GM15510 (cell line): ENCODE data around the gene ARTN.

Source experiments
- POLR2A ChIP-seq: IDR thresholded peaks from 3 replicates; pipeline ENCODE4 v1.6.1; 2011; ENCODE audit warnings: borderline replicate concordance; ENCODE audit not compliant: insufficient read length; ENCODE audit errors: extremely low read depth

Gene ARTN

DNA sequence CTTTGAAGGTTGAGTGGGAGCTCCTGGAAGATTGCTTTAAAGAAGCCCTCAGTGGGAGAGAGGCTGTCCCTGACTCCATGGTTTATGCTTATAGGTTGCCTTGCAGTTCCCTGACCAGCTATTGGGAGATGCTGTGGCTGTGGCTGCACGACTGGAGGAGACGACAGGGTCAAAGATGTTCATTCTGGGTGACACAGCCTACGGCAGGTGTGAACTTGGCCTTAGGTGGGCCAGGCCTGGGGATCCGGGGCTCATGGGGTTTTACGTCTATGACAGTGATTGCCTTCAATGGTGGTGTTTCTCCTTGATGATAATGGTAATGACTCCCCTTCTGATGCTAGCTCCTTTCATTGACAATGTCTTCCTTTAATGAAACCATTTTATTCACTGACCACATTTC lies 36.9 kb downstream of the ARTN start:
- TF ChIP-seq POLR2A = no peak

DNA sequence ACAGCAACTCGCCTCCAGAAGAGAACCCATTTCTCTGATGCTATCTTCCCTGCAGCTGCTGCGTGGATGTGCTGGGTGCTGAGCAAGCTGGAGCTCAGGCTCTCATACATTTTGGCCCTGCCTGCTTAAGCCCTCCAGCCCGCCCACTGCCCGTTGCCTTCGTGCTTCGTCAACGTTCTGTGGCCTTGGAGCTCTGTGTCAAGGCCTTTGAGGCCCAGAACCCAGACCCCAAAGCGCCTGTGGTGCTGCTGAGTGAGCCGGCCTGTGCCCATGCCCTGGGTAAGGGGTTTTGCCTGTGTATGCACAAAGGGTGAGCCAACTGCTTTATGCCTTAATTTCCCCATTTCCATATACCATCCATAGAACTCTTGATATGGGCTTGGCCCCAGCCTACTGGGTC lies 37.3 kb downstream of the ARTN start:
- TF ChIP-seq POLR2A = no peak

DNA sequence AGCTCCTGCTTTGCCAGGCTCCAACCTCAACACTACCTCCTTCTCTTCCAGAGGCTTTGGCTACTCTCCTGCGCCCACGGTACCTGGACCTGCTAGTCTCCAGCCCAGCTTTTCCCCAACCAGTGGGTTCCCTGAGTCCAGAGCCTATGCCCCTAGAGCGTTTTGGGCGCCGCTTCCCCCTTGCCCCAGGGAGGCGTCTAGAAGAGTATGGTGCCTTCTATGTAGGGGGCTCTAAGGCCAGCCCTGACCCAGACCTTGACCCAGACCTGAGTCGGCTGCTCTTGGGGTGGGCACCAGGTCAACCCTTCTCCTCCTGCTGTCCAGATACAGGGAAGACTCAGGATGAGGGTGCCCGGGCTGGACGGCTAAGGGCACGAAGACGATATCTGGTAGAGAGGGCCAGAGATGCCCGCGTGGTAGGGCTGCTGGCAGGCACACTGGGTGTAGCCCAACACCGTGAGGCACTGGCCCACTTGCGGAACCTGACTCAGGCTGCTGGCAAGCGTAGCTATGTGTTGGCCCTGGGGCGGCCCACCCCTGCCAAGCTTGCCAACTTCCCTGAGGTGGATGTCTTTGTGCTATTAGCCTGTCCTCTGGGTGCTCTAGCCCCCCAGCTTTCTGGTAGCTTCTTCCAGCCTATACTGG lies 37.9 kb downstream of the ARTN start:
- TF ChIP-seq POLR2A = no peak

DNA sequence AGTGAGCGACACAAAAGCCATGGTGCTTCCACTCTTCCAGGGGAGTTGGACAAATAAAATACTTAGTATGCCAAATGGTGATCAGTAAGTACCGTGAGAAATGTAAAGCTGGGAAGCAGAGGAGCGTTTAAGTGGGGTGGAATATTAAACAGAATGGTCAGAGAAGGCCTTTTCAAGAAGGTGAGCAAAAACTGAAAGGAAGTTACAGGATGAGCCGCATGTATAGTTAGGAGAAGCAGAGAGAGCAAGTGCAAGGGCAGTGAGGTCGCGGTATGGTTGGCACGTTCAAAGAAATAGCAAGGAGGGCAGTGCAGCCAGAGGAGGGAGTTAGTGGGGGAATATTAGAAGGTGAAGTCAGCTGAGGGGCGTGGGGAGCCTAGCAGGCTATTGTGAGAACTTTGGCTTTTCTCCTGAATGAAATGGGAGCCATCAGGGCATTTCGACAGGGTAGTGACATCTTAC lies 40.4 kb downstream of the ARTN start:
- no peak for TF ChIP-seq POLR2A

DNA sequence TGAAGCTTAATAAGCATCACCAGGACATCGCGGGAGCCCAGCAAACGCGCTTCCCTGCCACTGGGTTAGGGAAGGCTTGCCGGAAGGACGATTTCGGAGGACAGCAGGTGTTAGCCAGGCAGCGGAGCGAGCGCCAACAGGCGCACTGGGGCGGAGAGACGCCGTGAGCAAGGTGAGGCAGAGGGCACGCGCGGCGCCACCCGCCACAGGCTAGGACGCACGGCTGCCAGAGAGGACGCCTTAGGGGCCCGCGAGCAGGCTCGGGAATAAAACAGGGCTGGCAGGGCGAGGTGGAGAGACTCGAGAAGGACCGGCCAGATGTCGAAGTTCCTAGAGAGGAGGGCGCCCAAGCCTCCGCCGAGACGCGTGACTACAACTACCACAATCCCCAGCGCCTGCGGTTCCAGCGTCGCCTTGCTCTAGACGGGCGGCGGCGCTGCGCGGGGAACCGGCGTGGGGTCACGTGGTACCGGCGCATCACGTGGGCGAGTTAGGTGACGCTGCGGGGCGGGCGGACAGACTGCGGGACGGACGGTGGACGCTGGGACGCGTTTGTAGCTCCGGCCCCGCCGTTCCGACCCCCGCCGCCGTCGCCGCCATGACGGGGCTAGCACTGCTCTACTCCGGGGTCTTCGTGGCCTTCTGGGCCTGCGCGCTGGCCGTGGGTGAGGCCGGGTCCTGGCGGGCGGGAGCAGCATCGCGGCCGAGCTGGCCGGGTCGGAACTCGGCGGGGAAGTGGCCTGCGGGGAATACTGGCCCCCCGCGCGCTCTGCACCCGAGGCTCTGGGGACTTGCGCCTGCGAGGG lies 41.0 kb downstream of the ARTN start, which contains the start of gene ATP6V0B:
Gene ATP6V0B (plus strand): TSS at position 518 of the 806 bp plus-strand sequence. CDS start 81 bp downstream, at position 599.
- TF ChIP-seq POLR2A = peak; percentile 87

DNA sequence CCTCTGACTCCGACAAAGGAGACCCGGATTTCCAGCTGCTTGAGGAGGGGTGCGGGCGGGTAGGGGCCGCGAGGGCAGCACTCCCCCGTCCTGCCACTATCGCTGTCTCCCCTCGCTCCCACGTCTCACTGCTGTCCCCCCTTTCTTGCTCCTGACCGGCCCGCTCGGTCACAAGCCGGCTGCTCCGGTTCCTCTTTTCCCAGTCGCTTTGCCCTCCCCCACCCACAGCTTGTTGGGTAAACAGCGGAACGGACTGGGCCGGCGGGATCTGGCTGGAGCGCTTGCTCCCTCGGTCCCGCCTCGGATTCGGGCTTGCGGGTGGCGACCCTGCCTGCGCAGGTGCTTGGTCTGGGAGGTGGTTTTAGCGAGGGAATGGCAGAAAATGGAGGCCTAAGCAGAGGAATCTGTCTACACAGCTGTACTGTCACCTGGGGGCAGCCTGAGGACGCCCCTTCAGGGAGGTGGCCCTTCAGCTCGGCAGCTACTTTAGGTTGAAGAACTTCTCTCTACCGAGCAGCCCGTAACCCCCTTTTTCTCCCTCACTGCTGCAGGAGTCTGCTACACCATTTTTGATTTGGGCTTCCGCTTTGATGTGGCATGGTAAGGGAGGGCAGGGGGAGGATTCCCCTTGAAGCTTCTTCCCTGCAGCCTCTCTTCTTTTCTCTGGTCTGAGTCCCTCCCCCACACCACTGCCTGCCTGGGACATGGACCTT lies 41.8 kb downstream of the ARTN start:
- TF ChIP-seq POLR2A = no peak

DNA sequence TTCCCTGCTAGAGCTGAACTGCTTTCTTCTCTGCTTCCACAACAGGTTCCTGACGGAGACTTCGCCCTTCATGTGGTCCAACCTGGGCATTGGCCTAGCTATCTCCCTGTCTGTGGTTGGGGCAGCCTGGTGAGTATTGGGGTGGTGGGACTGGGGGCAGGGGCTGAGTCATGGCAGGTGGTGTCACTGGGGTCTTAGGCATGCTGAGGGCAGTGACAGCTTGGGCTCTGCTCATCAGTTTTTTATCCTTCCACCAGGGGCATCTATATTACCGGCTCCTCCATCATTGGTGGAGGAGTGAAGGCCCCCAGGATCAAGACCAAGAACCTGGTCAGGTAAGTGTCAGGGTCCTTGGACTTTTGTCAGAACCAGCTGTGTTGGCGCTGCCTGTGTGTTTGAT lies 42.4 kb downstream of the ARTN start:
- no peak for TF ChIP-seq POLR2A

DNA sequence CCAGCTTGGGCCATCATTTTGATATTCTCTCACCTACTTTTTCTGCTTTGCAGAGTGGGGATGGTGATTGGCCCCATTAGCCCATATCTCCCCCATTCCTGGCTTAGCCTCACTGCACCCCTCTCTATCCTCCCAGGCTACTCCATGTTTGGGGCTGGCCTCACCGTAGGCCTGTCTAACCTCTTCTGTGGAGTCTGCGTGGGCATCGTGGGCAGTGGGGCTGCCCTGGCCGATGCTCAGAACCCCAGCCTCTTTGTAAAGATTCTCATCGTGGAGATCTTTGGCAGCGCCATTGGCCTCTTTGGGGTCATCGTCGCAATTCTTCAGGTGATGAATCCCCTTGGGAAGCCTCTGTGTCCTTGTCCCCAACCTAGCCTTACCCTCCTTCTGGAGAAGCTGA lies 43.3 kb downstream of the ARTN start:
- TF ChIP-seq POLR2A = no peak

DNA sequence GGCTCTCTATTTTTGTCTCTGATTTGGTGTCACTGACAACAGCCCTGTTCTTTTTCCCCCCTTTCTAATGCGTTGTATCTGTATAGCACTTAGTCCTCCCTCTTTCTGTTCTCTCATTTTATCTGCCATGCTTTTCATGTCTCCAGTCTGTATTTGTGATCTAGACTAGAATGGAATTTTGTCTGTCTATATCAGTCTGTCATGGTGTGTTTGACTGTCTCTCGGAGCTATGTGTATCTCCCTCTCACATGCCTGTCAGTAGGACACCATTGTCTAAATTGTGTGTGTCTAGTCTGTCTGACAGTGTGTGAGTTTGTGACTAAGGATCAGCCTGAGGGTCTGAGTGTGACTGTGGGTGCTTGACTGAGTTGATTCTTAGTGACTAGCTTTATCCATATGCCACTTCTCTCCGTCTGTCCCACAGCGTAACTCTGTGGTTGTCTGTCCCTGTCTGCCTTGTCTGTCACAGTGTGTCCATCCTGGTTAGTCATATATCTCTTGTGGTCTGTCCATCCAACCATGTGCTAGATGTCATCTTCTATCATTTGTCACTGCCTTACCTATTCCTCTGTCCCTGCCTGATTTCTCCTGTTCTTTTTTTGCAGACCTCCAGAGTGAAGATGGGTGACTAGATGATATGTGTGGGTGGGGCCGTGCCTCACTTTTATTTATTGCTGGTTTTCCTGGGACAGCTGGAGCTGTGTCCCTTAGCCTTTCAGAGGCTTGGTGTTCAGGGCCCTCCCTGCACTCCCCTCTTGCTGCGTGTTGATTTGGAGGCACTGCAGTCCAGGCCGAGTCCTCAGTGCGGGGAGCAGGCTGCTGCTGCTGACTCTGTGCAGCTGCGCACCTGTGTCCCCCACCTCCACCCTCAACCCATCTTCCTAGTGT lies 44.0 kb downstream of the ARTN start:
- no peak for TF ChIP-seq POLR2A

DNA sequence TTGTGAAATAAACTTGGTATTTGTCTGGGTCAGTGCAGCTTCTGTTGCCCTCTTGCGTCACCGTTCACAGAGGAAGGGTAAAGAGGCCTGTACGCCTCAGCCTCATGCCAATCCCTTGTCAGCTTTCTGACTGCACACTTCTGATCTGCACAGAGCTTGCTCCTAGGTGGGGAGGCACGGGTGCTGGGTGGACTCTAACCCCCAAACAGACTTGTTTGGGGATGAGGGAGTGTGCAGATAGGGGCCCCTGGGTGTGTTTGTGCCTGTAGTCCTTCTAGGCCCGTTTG lies 44.6 kb downstream of the ARTN start:
- TF ChIP-seq POLR2A = no peak

DNA sequence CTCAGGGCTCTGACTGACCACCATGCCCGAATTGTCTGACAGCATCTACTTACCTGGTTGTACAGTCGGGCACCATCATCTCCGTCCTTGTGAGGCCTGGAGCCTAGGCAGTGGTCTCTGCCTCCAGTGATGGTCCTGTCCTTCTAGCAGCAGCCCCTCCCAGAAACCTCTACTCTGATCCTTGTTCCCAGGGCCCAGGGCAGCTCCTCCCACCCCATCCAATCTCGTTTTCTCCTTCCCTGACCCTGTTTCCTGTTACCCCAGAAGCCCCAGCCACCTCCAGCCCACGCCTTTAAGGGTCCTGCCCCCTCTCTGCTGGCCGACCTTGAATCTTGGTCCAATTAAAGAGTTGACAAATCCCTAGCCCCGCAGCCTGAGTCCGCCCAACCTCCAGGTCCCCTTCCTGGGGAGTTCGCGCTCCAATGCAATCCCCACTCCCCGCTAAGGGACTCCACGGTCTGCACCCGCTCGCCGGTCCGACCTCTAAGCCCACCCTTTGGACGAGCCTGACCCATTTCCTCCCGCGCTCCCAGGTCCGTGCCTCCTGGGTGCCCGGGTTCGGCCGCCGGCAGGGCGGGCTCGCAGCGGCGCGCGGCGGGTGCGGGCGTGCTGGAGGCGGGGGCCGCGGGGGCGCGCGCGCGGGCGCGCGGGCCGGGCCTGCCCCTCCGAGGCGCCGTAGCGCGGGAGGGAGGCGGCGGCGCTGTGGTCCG lies 45.1 kb downstream of the ARTN start, which contains the start of gene B4GALT2:
Gene B4GALT2 (plus strand): TSS at position 660 of the 710 bp plus-strand sequence. CDS start 1,951 bp downstream, outside the sequence.
- peak; percentile 17 for TF ChIP-seq POLR2A

DNA sequence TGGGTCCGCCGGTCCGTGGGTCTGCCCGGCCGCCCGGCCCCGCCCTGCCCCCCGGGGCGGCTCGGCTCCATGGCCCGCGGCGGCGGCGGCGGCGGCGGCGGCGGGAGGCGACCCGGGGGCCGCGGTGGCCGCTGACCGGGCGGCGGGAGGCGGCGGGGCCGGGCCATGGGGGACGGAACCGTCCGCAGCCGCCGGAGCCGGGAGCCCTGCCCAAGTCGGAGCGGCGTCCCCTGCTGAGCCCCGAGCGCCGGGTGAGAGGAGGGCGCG lies 45.6 kb downstream of the ARTN start:
- TF ChIP-seq POLR2A = no peak

DNA sequence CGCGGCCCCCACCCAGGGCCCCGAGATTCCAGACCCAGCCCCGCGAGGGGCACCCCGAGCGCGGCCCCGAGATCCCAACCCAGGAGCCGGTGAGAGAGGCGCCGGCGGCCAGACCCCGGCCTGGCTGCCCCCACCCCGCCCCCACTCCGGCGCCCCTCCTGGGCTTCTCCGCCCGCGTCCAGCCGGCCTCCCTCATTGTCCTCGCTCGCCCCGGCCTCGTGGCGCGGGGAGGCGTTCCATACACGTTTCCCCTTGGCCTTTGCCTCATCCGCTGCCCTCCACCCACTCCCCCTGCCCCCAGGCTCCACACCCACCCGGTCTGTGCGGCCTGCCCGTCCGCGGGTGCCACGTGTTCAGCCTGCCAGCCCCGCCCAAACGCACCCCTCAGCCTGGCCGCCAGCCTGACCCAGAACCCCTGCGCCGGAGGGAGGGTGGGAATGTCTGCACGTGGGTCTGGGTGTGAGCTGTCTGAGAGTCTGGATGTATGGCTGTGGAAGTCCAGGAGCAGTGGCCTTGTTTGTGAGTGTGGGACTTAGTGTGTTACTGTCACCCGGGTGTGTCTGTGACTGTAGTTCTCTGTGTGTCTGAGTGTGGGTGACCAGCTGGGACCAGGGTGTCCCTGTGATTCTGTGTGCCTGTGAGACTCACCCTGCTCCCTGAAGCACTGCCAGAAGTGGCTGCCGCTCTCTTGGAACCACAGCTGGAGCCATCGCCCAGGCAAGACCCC lies 46.1 kb downstream of the ARTN start:
- TF ChIP-seq POLR2A = peak; percentile 13

DNA sequence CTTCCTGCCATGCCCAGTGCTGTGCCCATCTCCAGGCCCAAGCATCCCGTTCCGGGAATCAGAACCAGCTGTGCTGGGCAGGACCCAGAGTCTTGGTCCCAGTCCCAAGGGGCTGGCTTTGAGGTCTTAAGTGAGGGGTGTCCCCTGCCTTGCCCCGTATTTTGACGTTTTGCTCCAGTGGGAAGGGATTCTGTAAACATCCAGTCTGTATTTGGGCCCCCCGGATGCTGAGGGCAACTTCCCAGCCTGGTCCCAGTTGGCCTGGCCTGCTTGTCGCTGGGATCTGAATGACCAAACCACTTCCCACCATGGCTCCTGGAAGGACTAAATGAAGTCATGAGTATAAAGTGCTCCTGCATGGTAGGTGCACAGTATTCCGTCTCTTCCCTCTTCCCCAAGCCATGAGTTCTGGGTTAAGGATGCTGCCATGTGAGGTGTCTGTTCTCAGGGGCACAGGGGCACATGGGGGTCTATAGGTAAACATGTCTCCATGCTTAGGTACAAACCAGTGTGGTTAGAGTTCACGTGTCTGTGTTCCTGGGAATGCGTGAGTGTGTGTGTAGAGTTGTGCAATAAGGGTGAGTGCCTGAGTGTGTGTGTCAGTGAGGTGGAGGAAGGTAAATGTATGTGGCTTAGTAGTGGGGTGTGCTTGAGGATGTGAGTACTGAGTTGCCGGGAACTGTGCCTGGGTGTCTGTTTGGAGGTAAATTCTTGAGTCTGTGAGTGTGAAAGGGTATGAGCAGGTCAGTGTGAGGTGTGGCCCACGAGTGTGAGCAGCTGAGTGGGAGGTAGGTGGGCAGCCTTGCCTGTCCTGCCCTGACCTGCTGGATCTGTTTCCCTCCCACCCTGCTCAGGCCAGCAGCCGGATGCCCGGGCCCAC lies 46.9 kb downstream of the ARTN start:
- TF ChIP-seq POLR2A = no peak
